NCI-H2171 (cell line): ENCODE results near the gene ANKRD29.
A peak's percentile ranks its signal among the peaks of the same experiment; 100 is the strongest.
"Not testable (repeated sequence)": the region's sequence is repeated elsewhere in the genome, so short reads cannot be mapped to it uniquely, and the experiment has no call there.

ENCODE experiments used
- DNase-seq: peaks from one replicate; lab custom pipeline; 2025; lab: John Stamatoyannopoulos, UW

The ANKRD29 gene

DNA sequence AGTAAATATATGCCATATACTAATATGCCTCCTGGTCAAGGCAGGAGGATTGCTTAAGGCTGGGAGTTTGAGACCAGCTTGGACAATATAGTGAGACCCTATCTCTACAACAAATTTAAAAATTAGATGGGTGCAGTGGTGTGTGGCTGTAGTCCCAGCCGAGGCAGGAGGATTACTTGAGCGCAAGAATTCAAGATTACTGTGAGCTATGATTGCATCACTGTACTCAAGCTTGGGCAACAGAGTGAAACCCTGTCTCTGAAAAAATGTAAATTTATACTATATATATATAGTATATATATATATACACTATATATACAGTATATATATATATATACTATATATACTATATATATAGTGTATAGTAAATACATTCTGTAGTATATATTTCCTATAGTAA lies 46.5 kb downstream of the ANKRD29 start:
- no peak for DNase-seq

DNA sequence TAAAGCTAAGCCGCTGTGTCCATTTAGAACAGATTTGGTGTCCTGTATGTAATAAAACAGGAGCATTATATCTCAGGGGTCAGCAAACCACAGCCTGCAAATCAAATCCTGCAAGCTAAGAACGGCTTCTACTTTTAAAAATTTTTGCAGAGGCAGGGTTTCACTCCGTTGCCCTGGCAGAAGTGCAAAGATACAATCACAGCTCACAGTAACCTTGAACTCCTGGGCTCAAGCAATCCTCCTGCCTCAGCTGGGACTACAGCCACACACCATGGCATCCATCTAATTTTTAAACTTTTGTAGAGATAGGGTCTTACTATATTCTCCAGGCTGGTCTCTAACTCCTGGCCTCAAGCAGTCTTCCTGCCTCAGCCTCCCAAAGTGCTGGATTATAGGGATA lies 47.8 kb downstream of the ANKRD29 start:
- no peak for DNase-seq

DNA sequence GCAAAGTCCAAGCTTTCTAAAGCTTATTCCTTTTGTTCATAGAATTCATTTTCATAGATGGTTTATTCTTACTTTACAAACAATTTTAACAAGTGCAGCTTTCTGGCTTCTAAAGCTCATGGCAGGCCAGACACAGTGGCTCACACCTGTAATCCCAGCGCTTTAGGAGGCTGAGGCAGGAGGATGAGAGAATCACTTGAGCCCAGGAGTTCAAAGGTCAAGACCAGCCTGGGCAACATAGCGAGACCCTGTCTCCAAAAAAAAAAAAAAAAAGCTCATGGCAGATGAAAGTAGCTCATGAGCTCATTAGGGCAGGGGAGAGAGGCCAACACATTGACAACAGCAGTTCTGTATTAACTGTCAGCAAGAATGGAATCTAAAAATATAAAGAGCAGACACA lies 48.3 kb downstream of the ANKRD29 start:
- DNase-seq: no peak

- not testable (repeated sequence) for DNase-seq
Observed at GRCh38 chr18:23613091-23613475, 49.6 kb downstream of the ANKRD29 start.

DNA sequence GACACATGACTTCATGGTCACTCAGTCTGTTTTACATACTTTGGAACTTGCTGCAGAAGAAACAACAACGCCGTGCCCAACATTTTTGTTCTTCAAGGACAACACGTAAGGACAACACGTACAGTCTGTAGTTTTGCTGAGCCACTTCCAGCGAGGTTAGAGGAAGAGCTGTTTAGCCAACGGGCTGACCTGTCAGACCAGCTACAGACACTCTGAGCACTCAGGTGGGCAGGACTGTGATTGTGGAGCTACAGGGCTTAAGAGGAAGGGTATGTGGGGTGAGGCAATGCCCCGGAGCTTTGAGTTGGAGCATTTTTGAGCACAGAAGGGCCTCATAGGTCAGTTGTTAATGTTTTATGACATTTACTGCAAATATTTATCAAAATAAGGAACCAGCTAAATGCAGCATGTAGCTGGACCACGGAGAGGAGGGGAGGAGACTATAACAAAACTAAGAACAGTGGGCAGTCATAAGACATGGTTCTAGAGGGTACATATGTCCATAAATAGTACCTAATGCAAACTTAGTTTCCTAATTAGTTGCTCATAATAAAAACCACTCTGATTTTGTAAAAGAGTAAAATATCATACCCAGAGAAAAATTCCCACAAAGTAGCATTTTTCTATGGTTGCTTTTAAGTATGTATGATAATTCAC lies 50.1 kb downstream of the ANKRD29 start:
- no peak for DNase-seq

GRCh38 chr18:23609390-23610023 lies 53.2 kb downstream of the ANKRD29 start:
- DNase-seq: no peak

DNA sequence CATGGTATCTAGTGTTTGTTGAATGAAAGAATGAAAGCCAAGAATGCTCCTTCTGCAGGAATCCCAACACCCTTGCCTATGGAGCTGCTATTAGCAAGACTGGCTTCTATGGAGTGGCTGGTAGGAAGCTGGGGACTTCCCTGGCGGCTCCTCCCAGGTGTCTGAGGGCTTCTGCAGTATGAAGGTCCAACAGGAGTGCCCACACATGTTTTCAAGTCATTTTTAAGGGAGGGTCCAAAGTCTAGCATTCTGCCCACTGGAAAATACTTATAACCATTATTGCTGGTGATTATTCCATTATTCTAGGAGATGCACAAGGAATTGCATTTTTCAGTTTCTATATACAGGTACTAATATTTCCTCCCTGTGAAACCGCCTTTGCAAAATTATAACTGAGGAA lies 54.5 kb downstream of the ANKRD29 start:
- DNase-seq: no peak

DNA sequence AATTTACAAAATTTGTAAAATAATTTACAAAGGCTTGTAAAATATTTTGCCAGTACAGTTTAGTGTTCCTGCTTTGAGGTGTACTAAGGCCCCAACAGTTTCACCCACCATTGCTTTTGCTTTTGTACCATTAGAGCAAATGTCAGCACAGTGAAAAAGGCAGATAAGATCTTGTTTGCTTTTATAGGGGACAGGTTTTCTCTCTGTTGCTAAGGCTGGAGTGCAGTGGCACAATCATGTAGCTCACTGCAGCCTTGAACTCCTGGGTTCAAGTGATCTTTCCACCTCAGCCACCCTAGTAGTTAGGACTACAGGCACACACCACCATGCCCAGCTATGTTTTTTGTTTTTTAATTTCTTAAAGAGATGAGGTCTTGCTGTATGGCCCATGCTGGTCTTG lies 56.8 kb downstream of the ANKRD29 start:
- no peak for DNase-seq

DNA sequence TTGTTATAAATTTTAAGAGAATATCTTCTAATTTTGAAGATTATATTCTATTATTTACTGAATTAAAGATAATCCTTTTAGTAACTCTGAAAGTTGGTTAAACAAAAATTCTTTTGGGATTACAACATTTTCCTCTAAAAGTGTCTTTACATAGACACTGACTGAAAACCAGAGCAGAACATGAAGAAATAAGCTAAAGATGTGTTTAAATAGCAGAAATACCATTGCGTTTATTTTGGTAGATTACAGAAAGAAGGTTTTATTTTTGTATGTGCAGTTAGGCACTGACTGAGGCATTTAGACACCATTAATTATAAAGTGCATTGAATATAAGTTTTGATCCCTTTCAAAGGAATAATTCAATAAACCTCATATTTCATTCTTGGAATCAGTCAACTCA lies 62.9 kb downstream of the ANKRD29 start:
- no peak for DNase-seq

GRCh38 chr18:23596183-23596582 lies 66.5 kb downstream of the ANKRD29 start:
- no peak for DNase-seq

- DNase-seq: no peak
Observed at GRCh38 chr18:23595591-23595990, 67.1 kb downstream of the ANKRD29 start.

DNA sequence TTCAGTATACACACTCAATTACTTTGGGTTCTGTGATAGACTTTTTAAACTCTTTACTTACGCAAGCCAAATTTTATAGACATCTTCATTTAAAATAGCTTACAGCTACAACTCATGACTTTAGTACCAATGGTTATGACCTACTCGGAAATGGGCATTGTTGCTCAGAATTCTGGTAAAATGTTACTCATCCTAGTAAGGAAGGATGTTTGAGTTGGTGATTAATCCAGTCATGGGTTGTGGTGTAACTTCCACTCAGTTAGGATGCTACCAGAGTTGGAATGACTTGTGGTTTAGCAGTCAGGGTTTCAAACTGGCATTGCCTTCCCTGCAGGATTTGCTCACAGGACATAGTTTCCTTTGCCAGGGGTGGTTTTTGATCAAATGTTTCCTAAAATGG lies 69.0 kb downstream of the ANKRD29 start:
- no peak for DNase-seq

DNA sequence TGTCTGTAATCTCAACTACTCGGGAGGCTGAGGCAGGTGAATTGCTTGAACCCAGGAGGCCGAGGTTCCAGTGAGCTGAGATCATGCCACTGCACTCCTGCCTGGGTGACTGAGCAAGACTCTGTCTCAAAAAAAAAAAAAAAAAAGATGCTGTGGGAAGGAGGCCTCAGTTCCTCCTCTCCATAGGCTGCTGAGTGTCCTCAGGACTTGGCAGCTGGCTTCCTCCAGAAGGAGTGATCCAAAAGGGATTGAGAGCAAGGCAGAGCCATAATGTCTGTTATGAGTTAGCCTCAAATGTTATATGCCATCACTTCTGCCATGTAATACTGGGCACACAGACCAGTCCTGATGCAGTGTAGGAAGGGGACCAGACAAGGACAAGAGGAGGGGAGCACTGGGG lies 69.8 kb downstream of the ANKRD29 start:
- no peak for DNase-seq

DNA sequence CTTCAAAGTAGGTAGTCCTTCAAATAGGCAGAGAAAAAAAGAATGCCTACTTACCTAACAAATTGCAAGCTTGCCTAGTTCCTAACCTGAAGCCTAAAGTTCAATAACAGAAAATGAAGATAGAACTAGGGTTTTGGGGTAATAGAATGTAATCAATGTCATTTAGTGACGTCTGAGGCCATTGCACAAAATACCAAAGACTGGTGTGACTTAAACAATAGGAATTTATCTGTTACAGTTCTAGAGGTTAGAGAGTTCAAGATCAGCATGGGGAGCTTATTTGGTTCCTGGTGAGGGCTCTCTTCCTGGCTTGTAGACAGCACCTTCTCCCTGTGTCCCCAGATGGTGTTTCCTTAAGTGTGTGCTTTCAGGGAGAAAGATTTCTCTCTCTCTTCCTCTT lies 71.7 kb downstream of the ANKRD29 start:
- DNase-seq: no peak

DNA sequence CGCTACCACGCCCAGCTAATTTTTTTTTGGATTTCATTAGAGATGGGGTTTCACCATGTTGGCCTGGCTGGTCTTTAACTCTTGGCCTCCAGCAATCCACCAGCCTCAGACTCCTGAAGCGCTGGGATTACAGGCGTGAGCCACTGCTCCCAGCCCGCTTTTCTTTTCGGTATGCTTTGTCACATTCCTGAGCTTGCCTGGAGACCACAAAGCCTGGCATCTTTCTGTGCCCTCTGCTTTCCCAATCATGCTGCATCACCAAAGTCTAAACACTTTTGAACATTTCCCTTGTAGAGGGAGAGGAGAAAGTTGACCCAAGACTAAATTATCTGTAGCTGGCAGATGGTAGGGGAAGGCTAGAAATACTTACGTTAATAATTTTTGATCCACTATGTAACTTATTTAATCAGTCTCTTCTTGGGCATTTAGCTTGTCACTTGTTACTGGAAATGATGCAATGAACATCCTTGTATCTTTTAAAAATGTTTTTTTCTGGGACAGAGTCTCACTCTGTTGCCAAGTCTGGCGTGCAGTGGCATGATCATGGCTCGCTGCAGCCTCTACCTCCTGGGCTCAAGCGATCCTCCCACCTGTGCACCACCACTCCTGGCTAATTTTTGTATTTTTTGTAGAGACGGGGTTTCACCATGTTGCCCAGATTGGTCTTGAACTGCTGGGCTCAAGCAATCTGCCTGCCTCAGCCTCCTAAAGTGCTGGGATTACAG lies 73.7 kb downstream of the ANKRD29 start:
- DNase-seq: no peak

DNA sequence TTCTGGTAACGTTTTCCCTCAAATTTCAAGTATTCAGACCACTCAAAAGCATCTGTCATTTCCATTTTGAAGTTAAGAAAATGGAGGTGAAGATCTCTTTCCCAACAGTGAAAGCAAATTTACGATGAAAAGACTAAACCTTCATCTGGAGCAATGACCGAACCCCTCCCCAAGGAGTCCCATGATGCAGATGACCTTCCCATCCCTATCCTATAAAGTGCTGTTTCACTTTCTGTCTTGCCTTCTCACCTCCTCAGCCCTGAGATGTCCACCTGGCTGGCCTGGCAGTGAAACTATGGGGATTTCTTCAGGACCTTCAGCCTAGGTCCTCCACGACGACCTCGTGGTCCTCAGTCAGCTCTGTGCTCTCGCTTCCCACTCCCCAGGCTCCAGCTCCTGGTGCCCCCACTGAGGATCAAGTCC lies 75.5 kb downstream of the ANKRD29 start:
- no peak for DNase-seq

GRCh38 chr18:23586249-23587196 lies 76.2 kb downstream of the ANKRD29 start, which contains the start of gene NPC1:
NPC1 (minus strand) TSS chr18:23586506; CDS start chr18:23586343, 163 bp downstream.
- DNase-seq: peak; percentile 88

DNA sequence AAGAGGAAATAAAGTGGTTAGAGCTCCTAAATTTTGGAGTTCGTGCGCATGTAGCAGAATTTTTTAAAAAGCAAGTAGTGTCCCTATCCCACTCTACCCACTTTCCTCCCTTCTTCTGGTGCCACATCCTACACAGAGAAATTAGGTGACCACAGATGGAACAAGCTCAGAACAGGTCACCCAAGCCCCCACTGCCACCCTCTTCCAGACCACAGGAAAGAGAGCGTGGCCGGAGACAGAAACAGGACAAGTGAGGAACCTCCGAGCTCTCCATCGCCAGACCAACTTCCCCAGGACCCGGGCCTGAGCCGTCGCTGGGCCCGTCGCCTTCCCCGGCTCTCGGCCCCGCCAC lies 76.8 kb downstream of the ANKRD29 start:
- DNase-seq: no peak

- DNase-seq: no peak
Observed at GRCh38 chr18:23585007-23585871, 77.5 kb downstream of the ANKRD29 start.

DNA sequence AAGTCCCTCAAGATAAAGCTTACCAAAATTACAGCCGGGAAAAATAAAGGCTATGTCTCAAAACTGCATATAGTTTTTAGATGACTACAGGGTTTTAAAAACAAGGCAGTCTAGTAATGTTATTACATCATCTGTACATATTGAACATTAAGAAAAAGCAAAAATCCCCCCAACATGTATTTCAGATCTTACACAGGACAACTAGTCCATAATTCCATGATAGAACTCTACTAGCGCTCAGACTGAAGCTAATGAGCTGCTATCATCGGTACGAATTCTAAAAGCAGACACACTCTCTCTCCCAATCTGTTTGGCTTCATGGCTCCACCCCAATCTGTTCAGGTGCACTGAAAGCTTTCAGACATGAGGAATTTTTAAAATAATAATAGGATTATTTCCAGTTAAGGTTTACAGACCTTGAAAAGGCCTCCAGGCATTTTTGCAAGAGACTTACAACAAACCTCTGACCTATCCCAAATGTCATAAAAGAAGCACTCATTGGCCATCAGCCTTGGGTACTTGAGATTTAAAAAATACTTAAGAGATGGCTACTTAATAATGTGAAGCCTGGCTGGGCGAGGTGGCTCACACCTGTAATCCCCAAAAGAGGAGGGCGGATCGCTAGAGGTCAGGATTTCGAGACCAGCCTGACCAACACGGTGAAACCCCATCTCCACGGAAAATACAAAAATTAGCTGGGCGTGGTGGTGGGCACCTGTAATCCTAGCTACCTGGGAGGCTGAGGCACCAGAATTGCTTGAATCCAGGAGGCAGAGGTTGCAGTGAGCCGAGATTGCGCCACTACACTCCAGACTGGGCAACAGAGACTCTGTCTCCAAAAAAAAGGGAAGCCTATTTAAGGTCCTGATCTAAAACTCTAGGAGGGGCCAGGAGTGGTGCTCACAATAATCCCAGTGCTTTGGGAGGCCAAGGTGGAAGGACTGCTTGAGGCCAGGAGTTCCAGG lies 78.4 kb downstream of the ANKRD29 start:
- no peak for DNase-seq
